ENCODE data around the gene BCAS1.

DNA sequence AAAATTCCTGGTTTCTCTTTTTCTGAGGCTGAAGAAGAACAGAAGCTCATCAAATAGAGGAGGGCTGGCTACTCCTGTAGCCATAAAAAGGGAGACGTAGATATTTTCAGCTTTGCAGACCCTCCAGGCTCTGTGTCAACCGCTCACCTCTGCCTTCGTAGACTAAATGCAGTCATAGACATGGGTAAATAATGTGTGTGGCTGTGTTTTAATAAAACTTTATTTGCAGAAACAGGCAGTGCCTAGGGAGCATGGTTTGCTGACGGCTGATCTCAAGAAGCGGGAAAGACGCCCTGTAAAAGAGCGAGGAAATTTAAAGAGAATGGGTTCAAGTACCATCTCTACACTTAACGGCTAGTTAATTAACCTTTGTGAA lies 171.8 kb downstream of the BCAS1 start:
- TF ChIP-seq, protein P1, sequence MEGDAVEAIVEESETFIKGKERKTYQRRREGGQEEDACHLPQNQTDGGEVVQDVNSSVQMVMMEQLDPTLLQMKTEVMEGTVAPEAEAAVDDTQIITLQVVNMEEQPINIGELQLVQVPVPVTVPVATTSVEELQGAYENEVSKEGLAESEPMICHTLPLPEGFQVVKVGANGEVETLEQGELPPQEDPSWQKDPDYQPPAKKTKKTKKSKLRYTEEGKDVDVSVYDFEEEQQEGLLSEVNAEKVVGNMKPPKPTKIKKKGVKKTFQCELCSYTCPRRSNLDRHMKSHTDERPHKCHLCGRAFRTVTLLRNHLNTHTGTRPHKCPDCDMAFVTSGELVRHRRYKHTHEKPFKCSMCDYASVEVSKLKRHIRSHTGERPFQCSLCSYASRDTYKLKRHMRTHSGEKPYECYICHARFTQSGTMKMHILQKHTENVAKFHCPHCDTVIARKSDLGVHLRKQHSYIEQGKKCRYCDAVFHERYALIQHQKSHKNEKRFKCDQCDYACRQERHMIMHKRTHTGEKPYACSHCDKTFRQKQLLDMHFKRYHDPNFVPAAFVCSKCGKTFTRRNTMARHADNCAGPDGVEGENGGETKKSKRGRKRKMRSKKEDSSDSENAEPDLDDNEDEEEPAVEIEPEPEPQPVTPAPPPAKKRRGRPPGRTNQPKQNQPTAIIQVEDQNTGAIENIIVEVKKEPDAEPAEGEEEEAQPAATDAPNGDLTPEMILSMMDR (IDR thresholded peaks at IDR 0.05), result no peak
- no peak for TF ChIP-seq POLR2A (IDR thresholded peaks at IDR 0.05)
